Pons (tissue), 1 donor: ENCODE measurements around the gene PLCH1.
"Not testable (repeated sequence)": the region's sequence is repeated elsewhere in the genome, so short reads cannot be mapped to it uniquely, and the experiment has no call there.

Experiments used
- DNase-seq: peaks from one replicate; pipeline ENCODE4 v3.0.0-alpha.2; 2016; ENCODE audit warnings: low spot score

PLCH1 gene

DNA sequence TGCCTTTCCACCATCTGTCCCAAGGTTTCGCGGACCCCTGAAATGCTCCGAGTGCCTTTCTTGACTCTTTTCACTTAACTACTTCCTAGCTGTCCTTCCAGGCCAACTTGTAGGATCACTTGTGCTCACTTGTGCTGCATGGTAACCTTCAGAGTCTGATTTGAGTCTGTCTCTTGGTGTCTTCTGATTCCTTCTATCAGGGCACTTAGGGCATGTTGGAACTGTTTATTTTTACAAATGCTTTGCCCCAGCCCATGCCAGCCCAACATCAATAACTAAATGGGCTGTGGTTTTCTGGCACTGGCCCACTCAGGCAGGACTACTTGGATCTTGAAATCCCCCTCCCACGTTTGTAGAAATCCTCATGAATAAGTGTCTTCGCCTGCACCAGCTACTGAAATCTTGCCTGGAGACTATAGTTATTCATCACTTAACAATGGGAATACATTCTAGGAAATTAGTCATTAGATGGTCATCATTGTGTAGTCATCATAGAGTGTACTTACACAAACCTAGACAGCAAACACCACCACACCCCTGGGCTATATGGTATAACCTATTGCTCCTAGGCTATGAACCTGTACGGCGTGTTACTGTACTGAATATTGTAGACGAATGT, 328.3 kb downstream of the PLCH1 start:
- no peak for DNase-seq

- no peak for DNase-seq
Measured at GRCh38 chr3:155412904-155413303, 332.0 kb downstream of the PLCH1 start.

DNA sequence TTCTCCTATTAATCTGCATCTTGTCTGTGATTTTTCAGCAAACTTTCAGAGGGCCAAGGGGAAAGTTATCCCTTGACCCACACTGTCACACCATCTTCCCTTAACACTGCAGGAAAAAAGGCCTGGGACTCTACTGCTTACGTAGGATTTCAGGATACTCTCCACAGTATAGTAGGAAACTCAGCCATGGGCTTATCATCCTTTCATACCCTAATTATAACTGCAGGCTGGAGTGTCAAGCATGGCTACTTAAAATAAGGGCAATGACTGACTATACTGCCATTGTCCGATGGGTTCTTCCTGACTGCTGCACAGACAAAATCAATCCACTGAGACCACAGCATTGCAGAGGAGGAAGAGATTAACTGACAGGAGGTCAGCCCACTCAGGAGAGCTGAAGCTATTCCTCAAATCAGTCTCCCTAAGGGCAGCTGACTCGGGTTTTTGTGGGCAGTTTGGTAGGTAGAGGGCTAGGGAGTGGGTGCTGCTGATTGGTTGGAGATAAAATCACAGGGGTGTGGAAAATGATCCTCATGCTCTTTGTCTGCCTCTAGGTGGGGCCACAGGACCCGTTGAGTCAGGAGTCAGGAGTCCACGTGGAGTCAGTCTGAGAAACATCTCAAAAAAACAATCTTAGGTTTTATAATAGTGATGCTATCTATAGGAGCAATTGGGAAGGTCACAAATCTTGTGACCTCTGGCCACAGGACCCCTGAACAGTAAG, 333.2 kb downstream of the PLCH1 start:
- no peak for DNase-seq

- no peak for DNase-seq
Measured at GRCh38 chr3:155409336-155409735, 335.5 kb downstream of the PLCH1 start.

GRCh38 chr3:155407971-155408370, 336.9 kb downstream of the PLCH1 start:
- DNase-seq = no peak

DNA sequence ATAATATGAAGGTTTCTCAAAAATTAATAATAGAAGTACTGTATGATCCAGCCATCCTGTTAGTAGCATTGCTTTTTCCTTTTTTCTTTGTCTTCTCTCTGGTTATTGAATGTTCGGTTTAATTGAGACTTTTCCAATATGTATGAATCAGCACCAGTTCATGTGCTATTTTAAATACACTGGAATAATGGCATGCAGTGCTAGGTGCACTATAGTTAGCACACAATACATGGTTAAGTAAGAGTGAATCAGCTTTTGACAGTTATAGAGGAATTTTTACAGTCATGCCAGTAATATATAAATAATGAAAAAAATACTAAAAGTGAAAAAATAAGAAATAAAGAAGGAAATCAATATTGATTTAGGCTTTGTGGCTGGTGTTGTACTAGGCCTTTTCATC, 337.5 kb downstream of the PLCH1 start:
- no peak for DNase-seq

- no peak for DNase-seq
Measured at GRCh38 chr3:155404486-155404885, 340.4 kb downstream of the PLCH1 start.

DNA sequence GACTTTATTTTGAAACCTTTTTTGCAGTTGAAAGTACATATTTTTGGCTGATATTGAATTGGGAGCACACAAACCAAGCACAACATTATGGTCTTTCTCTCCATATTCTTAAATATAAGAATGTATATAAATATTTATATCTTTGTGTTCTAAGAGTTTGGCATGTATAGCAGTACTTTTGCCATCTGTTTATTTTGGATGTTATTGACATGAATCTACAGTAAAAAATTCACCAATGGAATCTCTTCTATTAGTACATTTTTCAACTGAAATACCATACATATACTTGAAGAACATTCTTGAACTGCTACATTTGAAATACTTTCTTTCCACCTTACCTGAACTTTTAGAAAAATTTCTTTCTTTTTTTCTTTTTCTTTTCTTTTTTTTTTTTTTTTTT, 342.2 kb downstream of the PLCH1 start:
- DNase-seq = no peak

DNA sequence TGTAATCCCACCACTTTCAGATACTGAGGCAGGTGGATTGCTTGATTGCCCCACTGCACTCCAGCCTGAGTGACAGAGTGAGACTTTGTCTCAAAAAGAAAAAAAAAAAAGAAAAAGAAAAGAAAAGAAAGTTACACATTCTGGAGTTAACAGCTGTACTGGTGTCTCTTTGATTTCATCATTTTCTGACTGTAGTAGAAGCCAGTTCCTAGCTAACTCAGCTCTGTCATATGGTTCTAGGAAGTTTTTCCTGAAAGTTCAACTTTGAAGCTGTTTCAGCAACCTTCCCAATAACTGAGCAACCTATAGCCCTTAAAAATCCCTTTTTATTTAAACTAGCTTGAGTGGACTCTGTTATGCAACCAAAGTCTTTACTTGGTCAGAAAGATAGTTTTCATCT, 346.8 kb downstream of the PLCH1 start:
- no peak for DNase-seq

DNA sequence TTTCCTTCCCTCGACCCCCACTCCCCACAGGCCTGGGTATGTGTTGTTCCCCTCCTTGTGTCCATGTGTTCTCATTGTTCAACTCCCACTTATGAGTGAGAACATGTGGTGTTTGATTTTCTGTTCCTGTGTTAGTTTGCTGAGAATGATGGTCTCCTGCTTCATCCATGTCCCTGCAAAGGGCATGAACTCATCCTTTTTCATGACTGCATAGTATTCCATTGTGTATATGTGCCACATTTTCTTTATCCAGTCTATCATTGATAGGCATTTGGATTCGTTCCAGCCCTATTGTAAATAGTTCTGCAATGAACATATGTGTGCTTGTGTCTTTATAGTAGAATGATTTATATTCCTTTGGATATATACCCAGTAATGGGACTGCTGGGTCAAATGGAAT, 350.0 kb downstream of the PLCH1 start:
- DNase-seq = not testable (repeated sequence)

GRCh38 chr3:155394240-155394639, 350.6 kb downstream of the PLCH1 start:
- no peak for DNase-seq

DNA sequence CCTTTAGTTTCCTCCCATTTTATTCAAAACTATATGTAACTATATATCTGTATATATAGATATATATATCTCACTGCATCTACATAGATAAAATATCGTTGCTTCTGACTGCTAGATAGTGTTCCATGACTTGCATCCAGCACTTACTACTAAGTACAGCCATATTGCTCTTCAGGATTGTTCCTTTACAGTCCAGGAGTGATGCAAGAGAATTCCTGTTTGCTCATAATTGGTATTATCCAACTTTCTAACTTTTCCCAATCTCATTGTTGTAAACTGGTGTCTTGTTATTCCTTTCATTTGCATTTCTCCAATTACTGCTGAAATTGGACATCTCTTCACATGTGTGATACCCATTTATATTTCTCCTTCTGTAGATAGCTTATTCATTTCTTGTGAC, 351.6 kb downstream of the PLCH1 start:
- DNase-seq = no peak

DNA sequence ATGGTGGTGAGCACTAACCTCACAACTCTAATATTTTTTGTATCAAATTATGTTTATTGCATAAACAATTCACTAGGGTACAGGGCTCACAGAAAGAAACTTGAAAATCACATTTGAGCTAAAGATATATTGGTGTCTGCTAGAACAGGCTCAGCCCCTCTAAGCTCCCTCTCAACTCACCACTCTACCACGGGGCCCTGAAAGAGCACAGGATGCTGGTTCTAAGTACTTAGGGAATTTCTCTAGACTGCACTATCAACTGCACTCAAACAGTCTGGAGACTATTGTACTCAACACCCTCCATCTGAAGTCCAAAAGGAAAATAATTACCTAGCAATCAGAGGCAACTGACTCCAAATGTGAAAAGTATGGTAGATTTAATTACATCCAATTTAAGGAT, 352.7 kb downstream of the PLCH1 start:
- DNase-seq = no peak

GRCh38 chr3:155391551-155391958, 353.3 kb downstream of the PLCH1 start:
- DNase-seq = peak; percentile 22

DNA sequence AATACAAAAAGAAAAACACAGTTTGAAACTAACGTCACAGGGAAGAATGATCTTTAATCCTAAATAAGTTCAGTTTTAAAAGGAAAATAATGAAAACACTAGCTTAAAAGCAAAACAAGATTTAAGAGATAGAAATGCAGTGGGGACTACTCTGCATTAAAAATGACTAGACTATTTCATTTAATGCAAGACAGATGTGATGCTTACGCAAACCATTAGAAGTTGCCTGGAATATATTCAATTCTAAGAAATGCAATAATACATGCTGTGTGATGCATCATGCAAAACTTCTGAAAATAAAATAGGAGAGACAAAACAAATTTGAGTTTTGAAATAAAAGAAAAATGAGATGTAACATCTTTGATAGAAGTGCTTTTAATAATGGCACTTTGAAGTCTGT, 353.8 kb downstream of the PLCH1 start:
- no peak for DNase-seq

GRCh38 chr3:155390351-155390750, 354.5 kb downstream of the PLCH1 start:
- no peak for DNase-seq

DNA sequence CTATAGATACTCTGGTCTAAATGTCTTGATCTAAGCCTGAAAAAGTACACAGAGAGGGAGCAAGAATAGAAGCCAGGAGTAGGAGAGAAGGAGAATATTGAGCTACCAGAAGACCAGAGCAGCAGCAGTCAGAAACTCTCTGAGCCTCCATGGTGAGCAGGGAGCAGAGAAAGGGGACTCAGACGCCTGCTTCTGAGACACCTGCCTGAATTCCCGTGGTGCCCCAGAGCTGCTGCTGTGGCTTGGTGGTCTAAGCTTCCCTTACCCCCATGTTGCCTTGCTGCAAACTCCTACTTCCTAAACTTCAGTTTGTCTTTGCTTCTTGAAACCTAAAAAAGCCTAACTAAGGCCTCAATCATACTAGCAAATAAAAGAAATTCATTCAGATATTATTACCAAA, 356.5 kb downstream of the PLCH1 start:
- no peak for DNase-seq

DNA sequence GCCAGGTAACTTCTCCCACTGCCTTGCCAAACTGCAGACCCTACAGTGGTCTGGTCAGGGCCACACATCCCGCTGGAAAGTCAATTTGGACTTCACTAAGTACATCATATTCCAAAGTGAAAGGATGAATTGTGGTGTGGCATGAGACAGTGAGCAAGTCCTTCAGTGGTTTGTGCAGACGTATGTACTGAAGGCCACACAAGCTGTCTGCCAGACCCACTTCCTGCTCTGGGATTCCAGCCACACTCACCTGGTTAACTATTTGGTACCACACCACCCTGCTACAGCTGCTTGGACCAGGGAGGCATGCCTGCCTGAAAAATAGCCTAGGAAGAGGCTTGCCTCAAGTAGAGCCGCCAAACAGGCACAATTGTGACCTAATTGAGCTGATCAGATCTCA, 357.3 kb downstream of the PLCH1 start:
- no peak for DNase-seq

GRCh38 chr3:155386919-155387318, 358.0 kb downstream of the PLCH1 start:
- DNase-seq = no peak

DNA sequence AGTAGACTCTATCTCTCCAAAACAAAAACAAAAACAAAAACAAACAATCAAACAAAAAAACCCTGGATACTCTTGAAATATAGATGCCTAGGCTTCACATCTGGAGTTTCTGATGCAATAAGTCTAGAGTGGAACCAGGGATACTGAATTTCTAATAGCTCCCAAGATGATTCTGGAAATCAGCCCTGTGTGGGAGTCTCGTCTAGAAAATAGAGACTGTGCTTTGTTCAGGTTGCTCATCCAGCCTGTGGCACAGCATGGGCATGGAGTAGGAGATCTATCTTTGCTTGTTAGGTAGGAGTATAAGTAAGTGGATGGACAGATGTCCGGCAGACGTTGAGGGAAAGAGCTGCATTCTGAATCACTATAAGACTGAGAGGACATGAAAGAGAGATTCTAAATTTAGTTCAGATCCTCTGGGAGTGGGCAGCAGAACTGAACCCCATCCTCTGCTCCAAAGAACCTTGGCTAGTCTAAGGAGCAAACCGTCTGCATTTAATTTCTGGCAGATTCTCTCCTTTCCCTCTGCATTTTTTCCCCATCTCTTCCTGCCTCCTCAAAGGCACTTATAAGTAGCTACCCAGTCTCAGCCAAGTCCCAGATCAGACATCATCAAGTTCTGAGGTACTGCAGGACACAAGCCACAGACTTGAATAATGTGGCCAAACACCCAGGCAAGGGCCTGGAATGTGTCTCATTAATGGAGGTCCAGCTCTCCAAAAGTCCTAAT, 358.8 kb downstream of the PLCH1 start:
- no peak for DNase-seq

GRCh38 chr3:155382396-155383042, 362.4 kb downstream of the PLCH1 start:
- DNase-seq = peak; percentile 69

DNA sequence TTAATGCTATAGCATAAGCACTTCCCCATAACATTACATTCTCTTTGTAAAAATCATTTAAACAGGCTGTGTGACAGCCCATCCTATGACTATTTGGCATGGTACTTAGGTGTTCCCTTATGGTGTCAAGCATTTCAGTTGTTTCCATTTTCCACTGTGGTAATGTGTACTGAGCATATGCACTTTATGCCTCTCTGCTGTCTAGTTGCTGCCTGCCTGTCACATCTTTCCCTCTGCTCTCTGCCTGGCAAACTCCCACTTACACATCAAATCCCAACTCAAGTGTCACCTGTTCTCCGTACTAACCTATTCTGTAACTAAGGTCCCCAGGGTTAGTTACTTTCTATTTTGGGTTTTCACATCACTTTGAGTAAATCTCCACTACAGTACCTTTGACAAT, 367.0 kb downstream of the PLCH1 start:
- no peak for DNase-seq

GRCh38 chr3:155377071-155377470, 367.8 kb downstream of the PLCH1 start:
- DNase-seq = no peak
